ENCODE measurements around the gene HCAR1.

- TF ChIP-seq CTCF (conservative IDR thresholded peaks at IDR 0.05; ENCODE audit: low read depth, low read length) (no peak), EZH2 (IDR thresholded peaks at IDR 0.05; ENCODE audit: low read length, unreplicated experiment) (no peak)
These were observed 5.1 kb downstream of the HCAR1 start for GRCh38 chr12:122725452-122726079.
